Anterior cingulate cortex (tissue), 58 donors: ENCODE measurements around the gene TARM1.

Experiments
- DNase-seq, 58 donors: peaks; one replicate each; lab custom pipeline; 2025; lab: John Stamatoyannopoulos, UW

TARM1 gene

DNA sequence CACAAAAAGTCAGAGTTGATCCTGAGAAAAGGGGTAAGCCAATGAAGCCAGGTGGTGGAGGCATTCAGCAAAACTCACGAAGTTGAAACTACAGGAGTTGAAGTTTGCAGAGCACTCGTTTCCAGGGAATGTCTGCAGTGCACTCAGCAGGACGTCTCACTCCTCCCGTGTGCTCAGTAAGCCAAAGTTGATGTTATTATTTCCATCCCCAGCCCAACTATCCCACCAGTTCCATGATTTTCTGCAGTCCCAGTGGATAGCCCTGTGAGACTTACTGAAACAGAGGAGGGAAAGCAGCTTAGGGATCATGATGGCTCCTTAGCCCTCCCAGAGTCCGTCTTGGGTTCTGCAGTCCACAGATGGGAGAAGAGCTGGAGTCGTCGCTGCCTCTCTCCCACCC is at the start of gene TARM1:
Gene TARM1, minus strand, starts transcription at position 334 of the 400 bp plus-strand sequence. Its CDS starts 25 bp downstream, at position 309.
- DNase-seq = no peak

DNA sequence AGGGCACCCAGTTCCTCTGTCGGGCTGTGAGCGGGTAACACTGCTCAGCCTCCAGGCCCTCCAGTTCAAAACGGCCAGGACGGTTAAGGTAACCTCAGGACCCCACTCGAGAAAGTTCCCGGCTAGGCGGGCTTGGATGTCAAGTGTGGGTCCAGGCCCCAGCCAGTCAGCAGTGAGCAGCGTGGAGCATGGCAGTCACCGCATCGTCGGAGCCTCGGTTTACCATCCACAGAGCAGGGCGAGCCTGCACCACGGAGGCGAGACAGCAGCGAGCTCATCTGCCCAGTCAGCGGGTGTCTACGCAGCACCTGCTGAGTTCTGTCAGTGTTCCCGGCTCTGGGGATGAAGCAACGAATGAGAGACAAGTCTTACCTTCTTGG is 48.4 kb upstream of the TARM1 start:
- DNase-seq = no peak

- DNase-seq = no peak
Observed at GRCh38 chr19:54128796-54129616, 47.8 kb upstream of the TARM1 start.

DNA sequence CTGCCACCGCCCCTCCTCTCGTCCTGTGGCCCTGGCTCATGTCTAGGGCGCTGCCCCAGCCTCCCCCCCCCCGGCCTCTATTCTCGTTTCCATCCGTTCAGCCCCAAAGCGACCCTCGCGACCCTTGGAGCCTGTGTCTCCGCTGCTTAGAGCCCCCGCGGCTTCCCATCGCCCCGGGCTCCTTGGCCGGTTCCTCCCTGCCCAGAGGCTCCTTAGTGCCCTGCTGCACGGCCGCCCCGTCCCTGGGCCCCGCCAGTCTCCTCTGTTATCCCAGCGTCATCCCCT is 47.2 kb upstream of the TARM1 start:
- DNase-seq = no peak

- DNase-seq = no peak
Observed at GRCh38 chr19:54127688-54128440, 46.7 kb upstream of the TARM1 start.

DNA sequence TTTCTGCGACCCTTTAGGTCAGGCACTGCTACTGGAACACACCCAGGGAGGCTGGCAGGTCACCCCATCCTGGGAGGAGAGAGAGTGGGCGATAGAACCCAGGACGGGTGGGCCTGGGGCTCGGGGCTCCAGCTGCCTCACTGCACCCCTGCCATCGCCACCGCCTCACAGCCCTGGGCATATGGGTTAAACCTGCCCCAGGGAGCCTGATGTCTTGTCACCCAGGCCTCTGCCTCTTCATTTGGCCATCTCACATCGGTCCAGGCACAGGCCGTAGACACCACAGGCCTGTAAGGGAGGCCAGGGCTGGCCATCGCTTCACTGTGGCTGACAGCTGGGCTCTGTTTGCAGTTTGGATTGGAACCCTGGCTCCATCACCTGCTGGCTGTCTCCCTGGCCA is 44.5 kb upstream of the TARM1 start:
- DNase-seq = no peak

DNA sequence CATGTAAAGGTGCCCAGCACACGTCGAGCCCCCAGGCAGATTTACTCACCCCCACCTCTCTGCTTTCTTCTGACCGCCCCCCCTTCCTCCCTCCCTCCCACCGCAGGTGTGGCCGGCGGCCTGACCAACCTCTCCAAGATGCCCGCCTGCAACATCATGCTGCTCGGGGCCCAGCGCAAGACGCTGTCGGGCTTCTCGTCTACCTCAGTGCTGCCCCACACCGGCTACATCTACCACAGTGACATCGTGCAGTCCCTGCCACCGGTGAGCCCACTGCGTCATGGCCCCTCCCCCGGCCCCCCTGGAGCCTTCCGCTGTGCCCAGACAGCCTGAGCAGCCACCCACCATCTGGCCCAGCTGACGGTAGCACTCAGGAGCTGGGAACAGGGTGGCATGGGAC is 43.2 kb upstream of the TARM1 start:
- no peak for DNase-seq

DNA sequence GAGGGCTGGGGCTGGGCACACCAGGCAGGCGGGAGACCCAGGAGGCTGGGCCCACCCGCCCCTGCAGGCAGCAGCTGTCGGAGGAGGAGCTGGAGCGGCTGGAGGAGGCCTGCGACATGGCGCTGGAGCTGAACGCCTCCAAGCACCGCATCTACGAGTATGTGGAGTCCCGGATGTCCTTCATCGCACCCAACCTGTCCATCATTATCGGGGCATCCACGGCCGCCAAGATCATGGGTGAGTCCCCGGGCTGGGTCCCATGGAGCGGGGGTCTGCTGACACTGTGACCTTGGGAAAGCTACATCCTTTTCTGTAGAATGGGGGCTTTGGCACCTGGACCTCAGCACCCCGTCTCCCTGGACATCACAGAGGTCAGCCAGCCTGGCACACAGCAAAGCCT is 42.5 kb upstream of the TARM1 start:
- DNase-seq = no peak

DNA sequence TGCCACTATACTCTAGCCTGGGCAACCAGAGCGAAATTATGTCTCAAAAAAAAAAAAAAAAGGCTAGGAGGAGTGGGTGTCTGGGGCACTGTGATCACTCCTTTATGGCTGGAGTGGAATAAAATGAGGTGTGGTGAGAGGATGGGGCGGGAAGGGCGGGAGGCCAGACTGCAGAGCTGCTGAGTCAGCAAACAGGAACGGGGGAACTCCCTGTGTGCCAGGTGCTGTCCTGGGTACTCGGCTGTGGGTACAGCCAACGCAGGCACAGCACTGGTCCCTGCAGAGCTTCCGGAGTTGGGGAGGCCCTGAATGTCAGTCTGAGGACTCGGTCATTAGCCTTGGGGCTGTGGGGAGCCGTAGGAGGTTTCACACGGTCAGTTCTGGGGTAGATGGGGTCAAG is 40.1 kb upstream of the TARM1 start:
- no peak for DNase-seq

DNA sequence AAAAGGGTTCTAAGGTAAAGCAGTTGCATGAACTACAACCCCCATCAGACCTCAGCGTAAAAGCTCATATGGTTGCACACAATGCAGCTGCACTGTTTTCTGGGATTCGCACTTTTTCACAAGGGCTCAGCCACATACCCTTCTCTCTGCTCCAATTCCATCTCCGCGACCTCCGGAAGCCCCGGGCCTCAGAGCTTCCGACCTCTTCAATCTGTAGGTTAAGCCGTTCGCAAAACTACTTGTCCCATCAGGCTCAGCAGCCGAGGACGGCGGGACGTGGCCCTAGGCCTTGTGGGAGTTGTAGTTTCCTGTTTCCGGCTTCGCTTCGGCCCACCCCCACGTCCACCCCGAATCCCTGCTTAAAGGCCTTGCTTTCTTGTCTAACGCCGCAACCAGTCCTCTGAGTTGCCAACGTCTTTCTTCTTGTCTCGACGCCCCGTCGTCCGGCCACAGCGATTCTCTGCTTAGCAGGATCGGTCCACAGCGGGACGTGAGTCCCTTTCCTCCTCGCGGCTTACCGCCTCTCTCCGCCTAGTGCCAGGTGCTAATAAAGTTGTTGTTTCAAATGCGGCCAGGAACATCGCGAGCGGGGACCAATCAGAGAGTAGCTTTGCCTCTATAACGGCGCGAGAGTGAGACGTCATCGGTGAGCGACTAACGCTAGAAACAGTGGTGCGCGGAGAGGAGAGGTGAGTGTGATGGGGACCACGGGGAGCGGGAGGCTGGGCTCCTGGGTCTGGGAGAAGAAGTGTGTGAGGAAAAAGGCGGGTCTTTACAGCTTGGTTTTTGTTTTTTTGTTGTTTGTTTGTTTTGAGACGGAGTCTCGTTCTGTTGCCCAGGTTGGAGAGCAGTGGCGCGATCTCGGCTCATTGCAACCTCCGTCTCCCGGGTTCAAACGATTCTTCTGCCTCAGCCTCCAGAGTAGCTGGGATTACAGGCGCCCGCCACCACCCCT is 34.2 kb upstream of the TARM1 start, which contains the start of the genes PRPF31 and TFPT:
Gene PRPF31, plus strand, starts transcription at position 646 of the 955 bp plus-strand sequence. CDS start 2,525 bp downstream, outside the sequence.
Gene TFPT, minus strand, starts transcription at position 549 of the 955 bp plus-strand sequence. Its CDS starts 388 bp downstream, at position 161.
- DNase-seq = peak; percentile 47 to 100 (median 96)

- peak in 42 of 58 donors; percentile 5 to 62 (median 26) for DNase-seq
Observed at GRCh38 chr19:54114340-54115108, 33.4 kb upstream of the TARM1 start.

DNA sequence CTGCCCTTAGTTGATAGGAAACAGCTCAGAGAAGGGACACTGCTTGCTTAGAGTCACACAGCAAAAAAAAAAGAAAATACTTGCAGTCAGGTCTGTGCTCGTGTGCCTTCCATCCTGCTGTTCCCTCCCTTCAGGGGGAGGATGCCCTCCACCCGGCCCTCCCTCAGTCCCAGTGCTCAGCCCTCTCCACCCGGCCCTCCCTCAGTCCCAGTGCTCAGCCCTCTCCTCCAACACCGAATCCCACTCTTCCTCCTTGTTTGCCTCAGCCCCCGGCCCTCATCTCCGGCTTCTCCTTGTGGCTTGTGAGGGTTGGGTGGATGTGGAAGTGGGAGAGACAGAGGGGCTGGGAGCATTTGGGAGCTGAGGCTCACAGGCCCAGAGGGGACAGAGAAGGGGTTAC is 28.5 kb upstream of the TARM1 start:
- peak in 1 of 58 donors; percentile 6 for DNase-seq

DNA sequence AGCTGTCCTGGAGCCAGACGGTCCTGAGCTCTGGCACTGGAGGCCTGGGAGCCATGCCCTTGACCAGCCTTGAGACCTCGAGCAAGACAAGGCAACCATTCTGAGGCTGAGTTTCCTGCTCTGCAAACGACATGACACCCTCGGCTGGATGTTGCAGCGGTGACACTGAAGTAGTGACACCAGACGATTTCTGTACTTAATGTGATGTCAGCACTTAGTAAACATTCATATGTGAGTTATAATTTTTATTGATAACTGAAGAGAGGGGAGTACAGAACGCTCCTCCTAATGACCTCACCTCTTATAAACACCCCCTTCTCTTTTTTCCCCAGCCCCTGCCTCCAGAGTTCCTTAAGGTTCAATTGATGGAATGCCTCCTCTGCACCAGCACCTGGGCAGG is 27.3 kb upstream of the TARM1 start:
- DNase-seq = no peak

DNA sequence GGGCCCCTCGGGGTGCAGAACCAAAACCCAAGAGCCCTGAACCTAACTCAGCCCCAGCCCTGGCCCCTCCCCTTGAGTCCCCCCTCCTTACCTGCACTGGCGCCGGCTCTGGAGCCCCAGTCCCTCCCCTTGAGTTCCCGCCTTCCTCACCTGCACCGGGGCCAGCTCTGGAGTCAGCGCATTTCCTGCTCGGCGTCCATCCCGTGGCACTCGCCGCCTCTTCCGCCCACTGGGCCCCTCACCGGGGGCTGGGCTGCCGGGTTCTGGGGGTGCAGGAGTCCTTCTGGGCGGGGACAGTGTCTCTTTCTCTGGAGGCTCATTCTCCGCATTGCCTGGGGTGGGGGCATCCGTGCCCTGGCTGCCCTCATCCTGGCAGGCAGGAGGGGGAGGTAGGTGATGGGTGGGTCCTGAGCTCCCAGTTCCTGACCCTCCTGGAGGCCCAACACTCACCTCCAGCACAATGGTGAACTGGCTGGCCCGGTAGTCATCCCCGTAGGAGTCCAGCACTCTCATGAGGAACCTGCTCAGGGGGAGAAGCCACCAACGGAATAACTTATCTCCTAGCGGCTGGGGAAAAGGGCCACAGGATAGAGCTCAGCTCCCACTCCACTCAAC is 26.8 kb upstream of the TARM1 start:
- no peak for DNase-seq

GRCh38 chr19:54106716-54107115 is 25.6 kb upstream of the TARM1 start:
- no peak for DNase-seq

GRCh38 chr19:54105796-54106195 is 24.6 kb upstream of the TARM1 start:
- no peak for DNase-seq

DNA sequence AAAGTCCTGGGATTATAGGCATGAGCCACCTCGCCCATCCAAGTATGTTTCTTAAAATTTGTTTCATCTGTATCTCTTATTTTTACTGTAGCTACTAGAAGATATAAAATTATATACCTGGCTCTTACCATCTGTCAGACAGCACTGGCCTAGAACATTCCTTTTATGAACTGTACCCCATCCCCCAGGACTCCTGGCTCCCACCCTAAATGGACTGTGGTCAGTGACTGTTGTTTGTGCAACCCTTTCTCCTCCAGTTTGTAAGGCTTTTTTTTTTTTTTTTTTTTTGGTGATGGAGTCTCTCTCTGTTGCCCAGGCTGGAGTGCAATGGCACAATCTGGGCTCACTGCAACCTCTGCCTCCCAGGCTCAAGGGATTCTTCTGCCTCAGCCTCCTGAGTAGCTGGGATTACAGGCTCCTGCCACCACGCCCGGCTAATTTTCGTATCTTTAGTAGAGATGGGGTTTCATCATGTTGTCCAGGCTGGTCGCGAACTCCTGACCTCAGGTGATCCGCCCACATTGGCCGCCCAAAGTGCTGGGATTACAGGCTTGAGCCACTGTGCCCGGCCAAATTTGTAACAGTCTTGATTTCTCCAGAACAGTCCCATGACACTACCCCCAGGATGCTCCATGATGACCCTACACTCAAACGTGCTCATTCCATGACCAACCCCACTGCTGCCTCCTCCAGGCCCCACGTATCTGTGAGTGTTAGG is 24.0 kb upstream of the TARM1 start:
- DNase-seq = no peak

GRCh38 chr19:54102421-54103169 is 21.4 kb upstream of the TARM1 start, which contains the start of gene NDUFA3:
TSS of gene NDUFA3 (plus strand) at chr19:54102855. CDS start at chr19:54102879, 24 bp downstream.
- peak; percentile 74 to 99 (median 96) for DNase-seq
